ENCODE data around the gene CORO1C.

CORO1C gene

DNA sequence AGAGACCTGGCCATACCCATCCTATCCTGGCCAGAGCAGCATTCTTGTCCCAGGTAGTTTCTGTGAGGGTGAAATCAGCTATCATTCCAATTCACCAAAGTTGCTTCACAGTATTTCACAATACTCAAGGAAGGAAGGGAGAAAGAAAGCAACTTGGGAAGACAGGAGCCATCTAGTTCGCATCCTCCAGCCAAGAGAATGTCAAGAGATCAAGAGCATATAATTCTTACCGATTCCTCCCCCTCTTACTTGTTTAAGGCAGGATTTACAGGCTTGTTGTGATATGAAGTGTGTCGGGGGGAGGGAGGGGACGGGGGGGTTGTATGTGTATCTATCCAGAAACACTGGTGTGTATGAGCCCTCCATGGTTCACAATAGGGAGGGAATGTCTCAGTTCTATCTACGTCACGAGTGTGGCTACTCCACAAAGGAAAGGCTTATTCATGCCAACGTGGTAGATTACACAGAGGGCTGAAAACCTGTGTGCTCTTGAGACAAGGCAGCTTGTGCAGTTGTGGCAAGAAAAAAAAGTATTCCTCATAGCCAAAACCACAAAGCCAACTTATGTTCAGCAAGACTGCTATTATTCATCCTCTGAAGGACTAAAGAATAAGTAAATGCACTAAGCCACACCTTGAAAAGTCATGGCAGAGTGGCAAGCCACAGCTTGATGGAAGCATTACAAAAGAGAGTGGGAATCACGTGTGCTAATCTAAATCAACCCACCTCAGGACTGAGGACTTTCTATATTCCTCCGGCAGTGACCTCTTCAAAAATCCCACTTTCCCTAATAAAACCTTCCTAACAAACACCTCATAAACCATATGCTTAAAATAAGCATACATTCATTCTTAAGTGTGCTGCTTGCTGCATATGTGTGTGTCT lies 35.0 kb downstream of the CORO1C start:
- DNase-seq = no peak

- no peak for DNase-seq
These were observed 36.5 kb downstream of the CORO1C start for GRCh38 chr12:108694812-108695278.

- DNase-seq = no peak
These were observed 37.6 kb downstream of the CORO1C start for GRCh38 chr12:108693751-108694150.

DNA sequence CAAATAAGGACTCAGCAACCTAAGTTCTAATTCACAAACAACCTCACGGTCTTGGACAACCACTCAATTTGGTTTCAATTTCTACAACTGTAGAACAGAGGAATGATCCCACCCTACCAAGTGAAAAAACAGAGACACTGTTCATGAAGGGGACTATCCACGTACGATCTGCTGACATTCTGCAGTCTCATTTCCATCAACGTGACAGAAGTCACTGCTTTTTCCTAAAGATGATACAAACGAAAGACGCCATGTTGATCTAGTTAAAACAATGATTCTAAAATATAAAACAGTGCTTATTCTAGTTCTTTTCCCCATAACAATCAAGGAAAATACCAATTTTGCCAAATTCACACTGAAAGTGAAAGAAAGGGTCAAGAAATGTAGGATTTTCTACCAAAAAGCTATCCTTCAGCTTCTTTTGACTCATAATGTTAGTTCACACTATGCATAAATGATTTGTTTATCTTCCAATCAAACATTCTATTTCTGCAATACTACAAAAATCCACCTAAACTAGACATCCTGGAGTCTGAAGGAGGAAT lies 38.1 kb downstream of the CORO1C start:
- DNase-seq = no peak

DNA sequence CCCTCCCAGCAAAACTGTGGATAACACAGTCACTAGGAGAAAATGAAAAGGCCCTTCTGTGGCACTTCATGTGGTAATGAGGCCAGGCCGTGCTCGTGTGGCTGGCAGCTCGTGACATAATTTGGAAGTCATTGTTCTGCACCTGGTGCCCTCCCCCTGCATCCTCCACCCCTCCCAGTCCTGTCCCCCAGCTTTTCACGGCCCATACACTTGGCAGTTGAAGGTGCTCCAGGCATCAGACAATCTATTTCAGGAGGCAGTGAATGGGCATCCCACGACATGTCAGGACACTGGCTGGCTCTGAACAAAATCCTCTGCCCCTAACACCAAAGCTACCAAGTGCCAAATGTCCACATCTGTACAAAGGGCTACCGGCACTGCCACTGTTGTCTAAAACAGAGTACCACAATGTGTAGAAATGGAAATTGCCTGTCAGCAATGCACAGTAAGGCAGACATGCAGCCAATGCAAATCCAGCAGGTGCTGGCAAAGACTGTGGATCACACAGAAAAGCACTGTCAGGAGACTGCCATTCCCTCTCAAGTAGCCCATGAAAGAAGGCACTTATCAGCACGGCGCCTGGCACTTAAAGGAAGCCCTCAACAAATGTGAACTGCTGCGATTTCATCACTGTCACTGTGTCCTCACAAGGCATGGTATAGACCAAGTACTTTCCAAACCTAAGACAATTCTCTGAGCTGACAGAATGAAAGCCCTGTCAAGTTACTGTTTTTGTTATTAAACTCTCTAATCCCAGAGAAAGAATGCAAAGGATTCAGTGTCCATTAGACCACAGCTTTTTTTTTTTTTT lies 39.1 kb downstream of the CORO1C start:
- no peak for DNase-seq

DNA sequence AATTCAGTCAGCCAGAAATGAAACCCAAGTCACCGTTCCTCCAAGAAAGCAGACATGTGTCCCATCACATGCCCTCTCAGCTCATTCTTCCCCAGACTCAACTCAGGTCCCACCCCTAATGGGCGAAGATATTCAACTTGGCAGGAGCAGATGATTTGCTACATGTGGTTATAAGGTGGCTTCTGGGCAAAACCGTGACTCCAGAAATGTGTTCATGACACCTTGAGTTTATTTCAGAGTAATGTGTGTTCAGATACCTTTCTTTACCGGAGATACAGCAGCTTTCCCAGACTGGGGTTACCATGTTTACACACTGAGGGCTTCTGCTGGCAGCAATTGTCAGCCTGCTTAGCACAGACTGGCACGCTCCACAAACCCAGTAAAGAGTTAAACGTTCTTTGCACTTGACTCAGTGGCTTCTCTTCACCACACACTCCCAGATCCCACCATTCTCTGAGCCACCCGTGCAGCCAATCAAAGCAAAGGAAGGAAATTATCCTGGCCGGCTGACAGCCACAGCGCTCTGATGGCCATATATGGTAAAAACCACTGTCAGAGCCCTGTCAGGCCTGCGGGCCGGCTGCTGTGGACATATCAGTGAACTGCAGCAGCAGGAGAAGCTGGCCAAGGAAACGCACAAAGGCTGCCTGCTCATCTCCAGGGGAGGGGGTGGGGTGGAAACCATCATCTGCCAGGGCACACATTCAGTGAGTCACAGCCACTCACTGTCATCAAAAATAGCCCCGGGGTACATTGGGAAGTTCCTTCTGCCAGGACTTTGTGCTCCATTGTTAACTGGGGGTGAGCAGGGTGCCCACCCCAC lies 39.9 kb downstream of the CORO1C start:
- DNase-seq = peak; percentile 92

- no peak for DNase-seq
These were observed 40.7 kb downstream of the CORO1C start for GRCh38 chr12:108690542-108691174.

DNA sequence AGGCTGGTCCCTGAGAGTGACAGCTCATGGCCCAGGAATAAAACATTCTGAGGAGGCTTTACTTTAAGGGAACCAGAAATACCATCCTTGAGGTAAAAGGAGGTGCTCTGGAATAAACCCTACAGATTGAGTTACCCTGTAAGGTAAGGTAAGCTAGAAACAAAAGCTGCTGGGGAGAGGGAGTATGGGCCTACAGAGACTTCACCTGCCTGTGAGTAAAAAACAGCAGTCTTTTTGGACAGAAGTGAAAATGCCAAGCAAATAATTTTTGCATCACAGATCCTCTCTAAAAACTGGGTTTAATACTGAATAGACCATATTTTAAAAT lies 41.2 kb downstream of the CORO1C start:
- DNase-seq = no peak

- DNase-seq = no peak
These were observed 41.8 kb downstream of the CORO1C start for GRCh38 chr12:108689314-108690190.

GRCh38 chr12:108686780-108687179 lies 44.5 kb downstream of the CORO1C start:
- DNase-seq = no peak

- DNase-seq = no peak
These were observed 45.7 kb downstream of the CORO1C start for GRCh38 chr12:108685469-108686260.

DNA sequence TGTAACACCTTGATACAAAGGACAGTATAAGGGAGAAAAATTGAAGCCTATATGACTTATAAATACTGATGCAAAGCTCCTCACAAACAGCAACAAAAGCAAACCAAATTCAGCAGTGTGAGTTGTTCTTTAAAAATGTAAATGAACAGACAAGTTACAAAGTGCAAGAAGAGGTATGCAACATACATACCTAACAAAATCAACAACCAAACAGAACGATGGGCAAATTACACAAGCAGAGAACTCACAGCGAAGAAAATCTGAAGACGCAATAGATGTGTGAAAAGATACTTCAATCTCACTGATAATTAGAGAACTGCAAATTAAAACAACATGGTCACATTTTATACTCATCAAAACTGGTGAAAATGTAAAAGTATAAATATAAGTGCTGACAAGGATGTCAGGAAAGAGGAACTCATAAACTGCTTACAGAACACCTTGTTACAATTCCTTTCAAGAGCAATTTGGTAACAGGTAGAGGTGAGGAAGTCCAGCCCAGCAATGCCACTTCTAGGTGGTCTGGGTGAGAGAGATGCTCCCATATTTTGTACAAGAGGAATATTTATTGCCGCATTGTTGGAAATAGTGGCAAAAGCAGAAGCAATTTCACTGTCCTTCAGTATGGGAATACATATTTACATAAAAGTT lies 47.3 kb downstream of the CORO1C start:
- DNase-seq = no peak

DNA sequence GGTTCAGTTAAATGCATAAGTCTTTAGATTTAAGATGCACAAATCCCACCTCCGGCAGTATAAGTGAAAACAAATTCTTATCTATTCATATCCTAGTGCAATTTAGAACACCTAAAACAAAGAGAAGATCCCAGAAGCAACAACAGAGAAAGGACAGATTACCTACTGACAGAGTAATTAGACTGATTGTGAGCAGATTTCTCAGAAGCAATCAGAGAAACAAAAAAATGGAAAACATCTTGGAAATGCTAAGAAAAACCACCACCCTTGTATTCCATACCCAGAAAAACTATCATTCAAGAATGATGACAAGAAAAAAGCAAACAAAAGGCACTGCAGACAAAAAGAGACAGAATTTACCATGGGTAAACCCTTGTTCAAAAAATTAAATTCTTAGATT lies 50.0 kb downstream of the CORO1C start:
- no peak for DNase-seq

- no peak for DNase-seq
These were observed 52.1 kb downstream of the CORO1C start for GRCh38 chr12:108679106-108679681.

DNA sequence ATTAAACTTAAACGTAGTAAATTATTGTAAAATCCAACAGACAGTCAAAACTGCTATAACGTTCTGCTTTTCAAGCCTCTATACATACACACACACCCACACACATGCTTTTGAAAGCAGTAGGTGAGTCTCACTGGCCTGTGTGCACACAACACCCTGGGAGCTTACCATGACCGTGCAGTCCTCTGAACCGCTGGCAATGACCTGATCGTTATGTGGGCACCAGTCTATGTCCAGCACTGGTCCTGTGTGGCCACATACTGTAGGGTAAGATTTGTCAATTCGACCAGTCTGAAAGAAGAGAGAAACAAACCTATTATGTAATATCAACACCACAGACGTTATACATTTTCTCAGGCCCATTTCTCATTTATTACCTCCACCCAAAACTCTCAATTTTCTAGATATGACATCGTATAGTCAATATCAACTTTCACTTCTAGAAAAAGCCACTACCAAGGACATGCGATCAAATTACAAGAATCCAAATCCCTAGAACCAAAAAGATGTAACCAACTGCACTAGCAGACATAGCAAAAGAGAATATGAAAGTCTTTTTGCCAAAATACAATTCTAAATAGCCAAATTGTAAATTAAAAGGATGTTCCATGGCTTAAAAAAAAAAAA lies 53.1 kb downstream of the CORO1C start:
- no peak for DNase-seq

DNA sequence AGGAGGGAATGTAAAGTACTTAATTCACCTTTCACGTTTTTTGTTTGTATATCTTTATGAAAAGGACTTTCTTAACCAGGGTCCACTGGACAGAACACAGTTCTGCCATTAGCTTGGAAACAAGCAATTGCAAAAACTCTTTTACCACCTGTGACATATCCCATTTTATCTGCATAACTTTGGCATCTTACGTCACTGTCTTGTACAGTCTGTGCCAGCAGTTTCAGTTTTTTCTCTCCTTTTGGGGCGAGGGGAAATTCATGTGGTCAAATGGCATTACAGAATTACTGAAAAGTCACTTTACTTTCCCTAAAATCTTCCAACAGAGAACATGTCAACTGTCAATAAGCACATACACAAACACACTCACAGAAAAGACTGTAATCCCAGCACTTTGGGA lies 53.9 kb downstream of the CORO1C start:
- no peak for DNase-seq

DNA sequence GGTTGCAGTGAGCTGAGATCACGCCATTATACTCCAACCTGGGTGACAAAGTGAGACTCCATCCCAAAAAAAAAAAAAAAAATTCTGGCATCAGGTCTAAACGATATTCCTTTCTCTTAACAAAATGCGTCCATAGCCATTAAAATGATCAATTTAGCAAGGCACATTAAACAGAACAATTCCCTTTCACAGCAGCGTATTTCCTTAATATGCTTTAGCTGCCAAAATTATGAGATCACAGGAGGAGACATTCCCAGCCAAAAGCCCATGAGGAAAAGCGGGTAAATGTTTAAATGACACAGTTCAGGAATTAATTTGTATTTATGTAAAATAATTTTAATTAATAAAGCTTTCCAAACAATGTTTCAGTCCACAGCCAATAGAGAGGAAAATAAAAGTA lies 54.6 kb downstream of the CORO1C start:
- no peak for DNase-seq

GRCh38 chr12:108675792-108676191 lies 55.5 kb downstream of the CORO1C start:
- DNase-seq = no peak

GRCh38 chr12:108672054-108672453 lies 59.3 kb downstream of the CORO1C start:
- DNase-seq = no peak

Measured in T1000 (cell line).